Calu3 (cell line): Measurements from ENCODE around the gene METTL15. TPM values are rescaled to one million over a fixed set of nuclear protein-coding genes. Genes with fewer than 3 reads are reported as not detected.
"Not testable (repeated sequence)": the region's sequence is repeated elsewhere in the genome, so short reads cannot be mapped to it uniquely, and the experiment has no call there.

Experiments used
- BruUV-seq: library from RNA; stranded (reverse); fragments of 400-500 nt; replicated peaks from 2 replicates; lab custom pipeline; 2021; lab: Mats Ljungman, UMichigan
- CTCF ChIA-PET: fragments of 300-600 bp; sonication (Branson Sonifier 250); formaldehyde crosslinking; loops from one replicate; lab custom pipeline; 2022; ENCODE audit warnings: antibody characterized with exemption; lab: Charles Lee
- DNase-seq: peaks from one replicate; pipeline ENCODE4 v3.0.0; 2022
- H3K27ac Mint-ChIP-seq: one replicate; pipeline ENCODE4 v1.8.0; 2022; ENCODE audit warnings: mixed read lengths; ENCODE audit not compliant: unreplicated experiment
- H3K27me3 Mint-ChIP-seq: one replicate; pipeline ENCODE4 v1.8.0; 2022; ENCODE audit warnings: mixed read lengths; ENCODE audit not compliant: unreplicated experiment
- H3K36me3 Mint-ChIP-seq: one replicate; pipeline ENCODE4 v1.8.0; 2022; ENCODE audit warnings: mild to moderate bottlenecking, moderate library complexity, mixed read lengths; ENCODE audit not compliant: insufficient read depth, unreplicated experiment
- H3K4me1 Mint-ChIP-seq: one replicate; pipeline ENCODE4 v1.8.0; 2022; ENCODE audit warnings: mild to moderate bottlenecking, low read depth, mixed read lengths; ENCODE audit not compliant: unreplicated experiment
- H3K4me3 Mint-ChIP-seq: one replicate; pipeline ENCODE4 v1.8.0; 2022; ENCODE audit warnings: mild to moderate bottlenecking, low read depth, moderate library complexity, mixed read lengths; ENCODE audit not compliant: unreplicated experiment
- H3K9me3 Mint-ChIP-seq: one replicate; pipeline ENCODE4 v1.8.0; 2022; ENCODE audit warnings: low read depth, mixed read lengths; ENCODE audit not compliant: unreplicated experiment
- CTCF ChIP-seq: fragments of 200-600 bp; IDR thresholded peaks from one replicate; pipeline ENCODE4 v1.8.0; 2022; ENCODE audit warnings: antibody characterized with exemption; ENCODE audit not compliant: unreplicated experiment
- intact Hi-C: fragments of 100-400 bp; cut with micrococcal nuclease; formaldehyde crosslinking; loops from one replicate; pipeline ENCODE4 v1.10.0; 2022; ENCODE audit not compliant: unreplicated experiment
- total RNA-seq: library from RNA; stranded (reverse); gene quantifications from 2 replicates; pipeline ENCODE4 v1.2.3, GENCODE V29; 2022

METTL15 gene
- total RNA-seq, 1 experiment from 2014 or later = 19.0 TPM

- Mint-ChIP-seq H3K9me3 (no peaks in the 10 kb centered on the region), H3K27ac (no peak overlapping the region), H3K4me1 (no peaks in the 10 kb centered on the region), H3K4me3 (no peak overlapping the region), H3K27me3 (no peaks in the 10 kb centered on the region), H3K36me3 (no peaks in the 10 kb centered on the region)
- intact Hi-C loops = no loop called here
- DNase-seq = no peak
- no TSS peak for BruUV-seq
- CTCF ChIA-PET = no interaction called here
- TF ChIP-seq CTCF = no peak
These were observed 245.8 kb downstream of the METTL15 start for GRCh38 chr11:28353991-28354390.

- BruUV-seq = no TSS peak
- TF ChIP-seq CTCF = no peak
- intact Hi-C loops = no loop called here
- CTCF ChIA-PET = no interaction called here
- Mint-ChIP-seq H3K9me3 (peaks cover 4% of the 10 kb centered on the region), H3K27me3 (no peaks in the 10 kb centered on the region), H3K27ac (no peak overlapping the region), H3K4me3 (no peak overlapping the region), H3K4me1 (no peaks in the 10 kb centered on the region), H3K36me3 (no peaks in the 10 kb centered on the region)
- DNase-seq = no peak
These were observed 258.6 kb downstream of the METTL15 start for GRCh38 chr11:28366549-28367346.

GRCh38 chr11:28378095-28378494 is 269.9 kb downstream of the METTL15 start:
- H3K4me3 Mint-ChIP-seq, H3K36me3 Mint-ChIP-seq, BruUV-seq, H3K9me3 Mint-ChIP-seq, CTCF ChIA-PET, H3K27ac Mint-ChIP-seq, intact Hi-C loops, H3K27me3 Mint-ChIP-seq, DNase-seq, H3K4me1 Mint-ChIP-seq: not testable (repeated sequence)

Other genes with a start within 250 kb of the METTL15 start
- gene KIF18A, start 232 bp upstream of the METTL15 start, total RNA-seq = 29.9 and 31.5 TPM in 2 replicates